ENCODE results near the gene EPB42. TPM values are rescaled to one million over a fixed set of nuclear protein-coding genes. Genes with fewer than 3 reads are reported as not detected.

EPB42 gene
- total RNA-seq, 1 experiment from 2014 or later: 0.10 TPM

GRCh38 chr15:43268111-43269105 lies 47.6 kb upstream of the EPB42 start:
- no peaks in the 10 kb centered on the region for H3K36me3 ChIP-seq (ENCODE audit: control insufficient read depth, insufficient read depth, low read length)
- no TSS peak for BruUV-seq (replicated peaks)

DNA sequence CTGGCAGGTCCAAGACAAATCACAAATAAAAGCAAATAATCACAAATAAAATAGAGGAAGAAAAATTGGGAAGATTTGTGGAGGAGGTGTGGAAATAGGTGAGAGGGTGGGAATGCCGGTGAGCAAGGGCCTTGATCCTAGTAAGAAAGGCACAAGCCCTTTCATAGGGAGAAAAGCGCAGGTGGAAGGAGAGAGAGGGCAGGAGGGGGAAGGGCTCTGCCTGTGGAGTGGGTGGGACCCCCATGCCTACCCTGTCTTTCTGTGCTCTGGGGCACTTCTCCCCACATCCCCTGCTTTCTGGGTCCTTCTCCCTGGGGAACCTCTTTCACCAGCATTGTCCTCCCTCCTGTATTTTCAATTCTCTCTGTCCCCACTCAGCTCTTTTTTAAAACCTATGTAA lies 46.6 kb upstream of the EPB42 start:
- Histone ChIP-seq H3K27me3 (ENCODE audit: control insufficient read depth, insufficient read depth, low read length) (peaks cover 21% of the 10 kb centered on the region), H3K36me3 (ENCODE audit: control insufficient read depth, insufficient read depth, low read length) (no peaks in the 10 kb centered on the region), H3K27ac (ENCODE audit: low read length) (no peak overlapping the region), H3K4me1 (ENCODE audit: control insufficient read depth, insufficient read depth, low read length) (no peaks in the 10 kb centered on the region), H3K4me3 (ENCODE audit: low read depth in 2 of 2, low read length in 2 of 2) (no peak overlapping the region), H3K9me3 (ENCODE audit: control insufficient read depth, insufficient read depth, low read depth, low read length) (no peaks in the 10 kb centered on the region)
- DNase-seq (ENCODE audit: low read depth, low spot score) (no peak), ATAC-seq (no peak)
- ChIA-PET CTCF (interaction anchor here (1.2 kb wide), 1 partner anchor 42 kb away, joined by 7 read pairs; no protein-coding TSS in a partner anchor), POLR2A (no interaction called here)
- intact Hi-C loops (cut with micrococcal nuclease; ENCODE audit: unreplicated experiment) (no loop called here), in situ Hi-C loops (cut with HindIII; ENCODE audit: low pct_unique_long_range_greater_than_20kb, low sequenced_read_pairs) (no loop called here)
- BruUV-seq (replicated peaks): no TSS peak
- TF ChIP-seq, protein P1, sequence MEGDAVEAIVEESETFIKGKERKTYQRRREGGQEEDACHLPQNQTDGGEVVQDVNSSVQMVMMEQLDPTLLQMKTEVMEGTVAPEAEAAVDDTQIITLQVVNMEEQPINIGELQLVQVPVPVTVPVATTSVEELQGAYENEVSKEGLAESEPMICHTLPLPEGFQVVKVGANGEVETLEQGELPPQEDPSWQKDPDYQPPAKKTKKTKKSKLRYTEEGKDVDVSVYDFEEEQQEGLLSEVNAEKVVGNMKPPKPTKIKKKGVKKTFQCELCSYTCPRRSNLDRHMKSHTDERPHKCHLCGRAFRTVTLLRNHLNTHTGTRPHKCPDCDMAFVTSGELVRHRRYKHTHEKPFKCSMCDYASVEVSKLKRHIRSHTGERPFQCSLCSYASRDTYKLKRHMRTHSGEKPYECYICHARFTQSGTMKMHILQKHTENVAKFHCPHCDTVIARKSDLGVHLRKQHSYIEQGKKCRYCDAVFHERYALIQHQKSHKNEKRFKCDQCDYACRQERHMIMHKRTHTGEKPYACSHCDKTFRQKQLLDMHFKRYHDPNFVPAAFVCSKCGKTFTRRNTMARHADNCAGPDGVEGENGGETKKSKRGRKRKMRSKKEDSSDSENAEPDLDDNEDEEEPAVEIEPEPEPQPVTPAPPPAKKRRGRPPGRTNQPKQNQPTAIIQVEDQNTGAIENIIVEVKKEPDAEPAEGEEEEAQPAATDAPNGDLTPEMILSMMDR (IDR thresholded peaks at IDR 0.05): no peak
- TF ChIP-seq, protein P2, sequence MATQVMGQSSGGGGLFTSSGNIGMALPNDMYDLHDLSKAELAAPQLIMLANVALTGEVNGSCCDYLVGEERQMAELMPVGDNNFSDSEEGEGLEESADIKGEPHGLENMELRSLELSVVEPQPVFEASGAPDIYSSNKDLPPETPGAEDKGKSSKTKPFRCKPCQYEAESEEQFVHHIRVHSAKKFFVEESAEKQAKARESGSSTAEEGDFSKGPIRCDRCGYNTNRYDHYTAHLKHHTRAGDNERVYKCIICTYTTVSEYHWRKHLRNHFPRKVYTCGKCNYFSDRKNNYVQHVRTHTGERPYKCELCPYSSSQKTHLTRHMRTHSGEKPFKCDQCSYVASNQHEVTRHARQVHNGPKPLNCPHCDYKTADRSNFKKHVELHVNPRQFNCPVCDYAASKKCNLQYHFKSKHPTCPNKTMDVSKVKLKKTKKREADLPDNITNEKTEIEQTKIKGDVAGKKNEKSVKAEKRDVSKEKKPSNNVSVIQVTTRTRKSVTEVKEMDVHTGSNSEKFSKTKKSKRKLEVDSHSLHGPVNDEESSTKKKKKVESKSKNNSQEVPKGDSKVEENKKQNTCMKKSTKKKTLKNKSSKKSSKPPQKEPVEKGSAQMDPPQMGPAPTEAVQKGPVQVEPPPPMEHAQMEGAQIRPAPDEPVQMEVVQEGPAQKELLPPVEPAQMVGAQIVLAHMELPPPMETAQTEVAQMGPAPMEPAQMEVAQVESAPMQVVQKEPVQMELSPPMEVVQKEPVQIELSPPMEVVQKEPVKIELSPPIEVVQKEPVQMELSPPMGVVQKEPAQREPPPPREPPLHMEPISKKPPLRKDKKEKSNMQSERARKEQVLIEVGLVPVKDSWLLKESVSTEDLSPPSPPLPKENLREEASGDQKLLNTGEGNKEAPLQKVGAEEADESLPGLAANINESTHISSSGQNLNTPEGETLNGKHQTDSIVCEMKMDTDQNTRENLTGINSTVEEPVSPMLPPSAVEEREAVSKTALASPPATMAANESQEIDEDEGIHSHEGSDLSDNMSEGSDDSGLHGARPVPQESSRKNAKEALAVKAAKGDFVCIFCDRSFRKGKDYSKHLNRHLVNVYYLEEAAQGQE (IDR thresholded peaks at IDR 0.05; ENCODE audit: insufficient read depth in 1 of 2, low read depth in 2 of 2, low read length in 1 of 2): no peak
- TF ChIP-seq TCF7L2 (IDR thresholded peaks at IDR 0.05; ENCODE audit: low read depth, low read length) (no peak), POLR2AphosphoS5 (IDR thresholded peaks at IDR 0.05; ENCODE audit: low read depth, low read length) (no peak), SIN3A (IDR thresholded peaks at IDR 0.05; ENCODE audit: borderline replicate concordance, insufficient read depth, low read depth, low read length) (no peak)

More at GRCh38 chr15:43268111-43269105, 47.6 kb upstream of the EPB42 start:
- in situ Hi-C loops (cut with HindIII; ENCODE audit: low pct_unique_long_range_greater_than_20kb, low sequenced_read_pairs): no loop called here
- Histone ChIP-seq H3K4me3 (ENCODE audit: low read depth in 2 of 2, low read length in 2 of 2) (no peak overlapping the region), H3K4me1 (ENCODE audit: control insufficient read depth, insufficient read depth, low read length) (no peaks in the 10 kb centered on the region), H3K9me3 (ENCODE audit: control insufficient read depth, insufficient read depth, low read depth, low read length) (no peaks in the 10 kb centered on the region), H3K27me3 (ENCODE audit: control insufficient read depth, insufficient read depth, low read length) (peaks cover 18% of the 10 kb centered on the region), H3K27ac (ENCODE audit: low read length) (no peak overlapping the region)
- ATAC-seq: no peak
- TF ChIP-seq POLR2AphosphoS5 (IDR thresholded peaks at IDR 0.05; ENCODE audit: low read depth, low read length): no peak
- TF ChIP-seq, protein P2 (IDR thresholded peaks at IDR 0.05; ENCODE audit: insufficient read depth in 1 of 2, low read depth in 2 of 2, low read length in 1 of 2): peak in 1 of 2 experiments; percentile 52; a peak in 3 of 4 replicates
- intact Hi-C loops (cut with micrococcal nuclease; ENCODE audit: unreplicated experiment): no loop called here
- ChIA-PET POLR2A (interaction anchor here (0.5 kb wide), 1 partner anchor 47 kb away, joined by 11 read pairs; no protein-coding TSS in a partner anchor), CTCF (interaction anchor here (0.7 kb wide), 1 partner anchor 43 kb away, joined by 3 read pairs; no protein-coding TSS in a partner anchor)
- DNase-seq (ENCODE audit: low read depth, low spot score): no peak
